SK-N-SH treated with all-trans-retinoic acid at 6 μM for 48 hours (cell line): Measurements from ENCODE around the gene CEBPB.

ENCODE experiments used
- ARNTL ChIP-seq: fragments of 450-650 bp; formaldehyde crosslinking; IDR thresholded peaks from 2 replicates; pipeline ENCODE4 v1.5.0; 2020; ENCODE audit warnings: low read depth, mild to moderate bottlenecking, moderate library complexity, borderline replicate concordance
- TOX ChIP-seq: fragments of 250-450 bp; sonication (Bioruptor Pico); IDR thresholded peaks from 2 replicates; pipeline ENCODE4 v1.8.0; 2021; ENCODE audit warnings: mild to moderate bottlenecking, moderate library complexity, borderline replicate concordance
- ZFP3 ChIP-seq: fragments of 250-450 bp; sonication (Bioruptor Pico); IDR thresholded peaks from 2 replicates; pipeline ENCODE4 v1.5.0; 2020; ENCODE audit warnings: mild to moderate bottlenecking, moderate library complexity
- ZFP30 ChIP-seq: fragments of 450-650 bp; formaldehyde crosslinking; IDR thresholded peaks from 2 replicates; pipeline ENCODE4 v1.5.0; 2022; ENCODE audit warnings: mild to moderate bottlenecking, moderate library complexity
- TF ChIP-seq, protein P1 (sequence below): fragments of 250-450 bp; sonication (Bioruptor Pico); IDR thresholded peaks from 2 replicates; pipeline ENCODE4 v1.5.0; 2020; ENCODE audit warnings: mild to moderate bottlenecking, moderate library complexity

- TF ChIP-seq ZFP30 (CRISPR knock-in tag) (no peak), ZFP3 (CRISPR knock-in tag) (no peak), TOX (CRISPR knock-in tag) (no peak), ARNTL (CRISPR knock-in tag) (no peak)
- TF ChIP-seq, protein P1, sequence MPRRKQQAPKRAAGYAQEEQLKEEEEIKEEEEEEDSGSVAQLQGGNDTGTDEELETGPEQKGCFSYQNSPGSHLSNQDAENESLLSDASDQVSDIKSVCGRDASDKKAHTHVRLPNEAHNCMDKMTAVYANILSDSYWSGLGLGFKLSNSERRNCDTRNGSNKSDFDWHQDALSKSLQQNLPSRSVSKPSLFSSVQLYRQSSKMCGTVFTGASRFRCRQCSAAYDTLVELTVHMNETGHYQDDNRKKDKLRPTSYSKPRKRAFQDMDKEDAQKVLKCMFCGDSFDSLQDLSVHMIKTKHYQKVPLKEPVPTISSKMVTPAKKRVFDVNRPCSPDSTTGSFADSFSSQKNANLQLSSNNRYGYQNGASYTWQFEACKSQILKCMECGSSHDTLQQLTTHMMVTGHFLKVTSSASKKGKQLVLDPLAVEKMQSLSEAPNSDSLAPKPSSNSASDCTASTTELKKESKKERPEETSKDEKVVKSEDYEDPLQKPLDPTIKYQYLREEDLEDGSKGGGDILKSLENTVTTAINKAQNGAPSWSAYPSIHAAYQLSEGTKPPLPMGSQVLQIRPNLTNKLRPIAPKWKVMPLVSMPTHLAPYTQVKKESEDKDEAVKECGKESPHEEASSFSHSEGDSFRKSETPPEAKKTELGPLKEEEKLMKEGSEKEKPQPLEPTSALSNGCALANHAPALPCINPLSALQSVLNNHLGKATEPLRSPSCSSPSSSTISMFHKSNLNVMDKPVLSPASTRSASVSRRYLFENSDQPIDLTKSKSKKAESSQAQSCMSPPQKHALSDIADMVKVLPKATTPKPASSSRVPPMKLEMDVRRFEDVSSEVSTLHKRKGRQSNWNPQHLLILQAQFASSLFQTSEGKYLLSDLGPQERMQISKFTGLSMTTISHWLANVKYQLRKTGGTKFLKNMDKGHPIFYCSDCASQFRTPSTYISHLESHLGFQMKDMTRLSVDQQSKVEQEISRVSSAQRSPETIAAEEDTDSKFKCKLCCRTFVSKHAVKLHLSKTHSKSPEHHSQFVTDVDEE (CRISPR knock-in tag), result no peak
Observed at GRCh38 chr20:50202677-50203076, 12.0 kb downstream of the CEBPB start.
